Upper lobe of left lung (tissue), 4 donors: ENCODE measurements around the gene SC5D.

Experiments
- CTCF ChIP-seq, 6 experiments: fragments of 450-650 bp in 4 of 6; fragments of 200-600 bp in 2 of 6; sonication (generic) in 2 of 6; IDR thresholded peaks; one replicate each; pipeline ENCODE4 v1.5.1; 2016 to 2019; ENCODE audit warnings: antibody characterized with exemption in 6 of 6
- POLR2AphosphoS5 ChIP-seq, 2 donors: sonication (generic); formaldehyde crosslinking; IDR thresholded peaks; one replicate each; pipeline ENCODE4 v1.5.1; 2017; ENCODE audit warnings: antibody characterized with exemption in 2 of 2

- TF ChIP-seq POLR2AphosphoS5 (IDR thresholded peaks at IDR 0.05) (no peak), CTCF (IDR thresholded peaks at IDR 0.05) (no peak)
These were observed 7.9 kb downstream of the SC5D start for GRCh38 chr11:121300313-121300971.
